Muscle of leg (tissue), 11 donors: ENCODE measurements around the gene ARPC3. TPM values are rescaled to one million over a fixed set of nuclear protein-coding genes. Genes with fewer than 3 reads are reported as not detected.
A peak's percentile ranks its signal among the peaks of the same experiment; 100 is the strongest.
"Not testable (repeated sequence)": the region's sequence is repeated elsewhere in the genome, so short reads cannot be mapped to it uniquely, and the experiment has no call there.

Experiments
- DNase-seq: peaks from one replicate; pipeline ENCODE4 v3.0.0; 2013
- H3K27ac ChIP-seq: one replicate; pipeline ENCODE4 v1.5.1; 2013; ENCODE audit warnings: mild to moderate bottlenecking, low read length, control low read depth
- H3K27me3 ChIP-seq: one replicate; pipeline ENCODE4 v1.6.1; 2013; ENCODE audit warnings: low read length; ENCODE audit not compliant: control insufficient read depth, insufficient read depth
- H3K36me3 ChIP-seq: one replicate; pipeline ENCODE4 v1.6.1; 2013; ENCODE audit warnings: low read length; ENCODE audit not compliant: control insufficient read depth, insufficient read depth
- H3K4me1 ChIP-seq: one replicate; pipeline ENCODE4 v1.6.1; 2013; ENCODE audit warnings: low read length; ENCODE audit not compliant: control insufficient read depth, insufficient read depth
- H3K4me3 ChIP-seq: one replicate; pipeline ENCODE4 v1.5.1; 2013; ENCODE audit warnings: low read length, control low read depth
- H3K9me3 ChIP-seq: replicated peaks from 2 replicates; pipeline ENCODE4 v1.6.1; 2013; ENCODE audit warnings: low read depth, low read length; ENCODE audit not compliant: control insufficient read depth
- WGBS: methylation state at CpG from one replicate; pipeline ENCODE4 v1.1.5; 2013; ENCODE audit warnings: missing lambda C conversion rate; ENCODE audit not compliant: insufficient coverage; 5-methylcytosine and 5-hydroxymethylcytosine counted together
- polyA plus RNA-seq, 8 donors: library from polyadenylated mRNA; unstranded; fragments of 120-200 nt; gene quantifications; one replicate each; pipeline versions ENCODE4 v1.2.1 to v1.2.3, GENCODE V29; 2013; ENCODE audit warnings: inconsistent platforms in 1 of 8, low replicate concordance in 1 of 8; ENCODE audit not compliant: insufficient read length in 8 of 8, insufficient read depth in 1 of 8
- total RNA-seq: library from RNA; stranded (reverse); fragments of 120-200 nt; gene quantifications from one replicate; pipeline ENCODE4 v1.2.4, GENCODE V29; 2013

Gene ARPC3
- total and polyA plus RNA-seq, 9 donors, result 118 to 156 (median 133) TPM

DNA sequence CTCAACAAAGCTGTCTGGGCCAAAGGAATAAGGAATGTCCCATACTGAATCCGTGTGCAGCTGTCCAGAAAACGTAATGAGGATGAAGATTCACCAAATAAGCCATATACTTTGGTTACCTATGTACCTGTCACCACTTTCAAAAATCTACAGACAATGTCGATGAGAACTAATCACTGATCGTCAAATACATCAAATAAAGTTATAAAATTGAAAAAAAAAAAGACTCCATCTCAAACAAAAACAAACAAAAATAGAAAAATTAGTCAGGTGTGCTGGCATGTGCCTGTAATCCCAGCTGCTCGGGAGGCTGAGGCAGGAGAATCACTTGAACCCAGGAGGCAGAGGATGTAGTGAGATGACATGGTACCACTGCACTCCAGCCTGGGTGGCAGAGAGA is 11.1 kb upstream of the ARPC3 start:
- no CpG with 5 or more reads among the region's 5 CpGs for WGBS
- H3K4me3 ChIP-seq, H3K9me3 ChIP-seq, H3K27ac ChIP-seq, H3K27me3 ChIP-seq, H3K4me1 ChIP-seq, DNase-seq: not testable (repeated sequence)
- peaks cover 52% of the 10 kb centered on the region for H3K36me3 ChIP-seq

DNA sequence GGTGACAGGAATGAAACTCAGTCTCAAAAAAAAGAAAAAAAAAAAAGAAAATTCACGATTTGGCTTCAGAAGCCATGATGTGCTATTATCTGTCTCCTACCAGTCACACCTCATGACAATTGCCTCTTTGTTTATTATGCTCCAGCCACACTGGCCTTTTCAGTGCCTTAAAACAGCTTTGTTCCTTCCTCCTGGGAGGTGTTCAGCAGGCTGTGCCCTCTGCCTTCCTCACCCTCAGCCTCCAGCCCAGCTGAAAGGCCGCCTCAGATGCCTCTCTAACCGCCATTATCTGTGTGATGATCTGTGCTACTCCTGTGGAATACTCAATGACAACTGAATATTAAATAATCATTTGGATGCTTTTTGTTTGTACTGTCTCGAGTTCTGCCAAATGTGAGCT is 8.6 kb upstream of the ARPC3 start:
- no peaks in the 10 kb centered on the region for H3K4me1 ChIP-seq
- DNase-seq, result no peak
- H3K9me3 ChIP-seq, result no peaks in the 10 kb centered on the region
- no peaks in the 10 kb centered on the region for H3K27me3 ChIP-seq
- WGBS, result no CpG with 5 or more reads among the region's 4 CpGs
- H3K36me3 ChIP-seq, result peaks cover 47% of the 10 kb centered on the region
- H3K27ac ChIP-seq, result no peak overlapping the region
- H3K4me3 ChIP-seq, result no peak overlapping the region

DNA sequence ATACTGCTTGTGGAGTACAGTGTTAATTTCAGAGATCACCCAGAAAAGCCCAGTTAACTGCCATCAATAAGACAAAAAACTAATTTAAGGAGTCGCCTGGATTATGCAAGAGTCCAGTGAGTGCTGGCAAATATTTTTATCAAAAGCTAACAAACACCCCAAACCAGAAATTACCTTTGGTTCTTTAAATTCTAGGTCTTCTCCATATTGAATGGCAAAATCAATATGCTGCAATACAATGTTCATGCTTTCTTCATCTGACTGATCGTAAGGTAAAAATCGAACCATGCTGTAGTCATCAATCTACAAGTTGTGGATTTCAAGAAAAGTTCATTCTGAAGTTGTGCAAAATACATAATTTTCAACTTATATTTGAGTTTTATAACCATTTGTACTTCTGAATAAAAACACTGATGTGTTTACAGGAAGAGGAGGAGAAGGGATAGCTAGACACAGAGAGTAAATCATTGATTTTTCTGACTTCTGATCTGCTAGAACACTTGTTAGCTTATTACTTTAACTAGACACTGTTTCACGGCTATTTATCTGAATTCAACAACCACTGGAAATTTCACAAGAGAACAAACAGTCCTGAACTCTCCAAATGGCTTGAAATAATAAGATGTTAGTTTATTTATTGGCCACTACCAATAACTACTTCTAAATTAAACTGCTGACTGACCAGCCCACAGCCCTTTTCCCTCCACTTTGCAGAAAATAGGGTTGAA is 3.6 kb upstream of the ARPC3 start:
- WGBS, result no CpG with 5 or more reads among the region's 4 CpGs
- H3K27me3 ChIP-seq, result no peaks in the 10 kb centered on the region
- H3K36me3 ChIP-seq, result peaks cover 31% of the 10 kb centered on the region
- no peak overlapping the region for H3K4me3 ChIP-seq
- peaks cover 6% of the 10 kb centered on the region for H3K4me1 ChIP-seq
- no peak overlapping the region for H3K27ac ChIP-seq
- DNase-seq, result no peak
- no peaks in the 10 kb centered on the region for H3K9me3 ChIP-seq

DNA sequence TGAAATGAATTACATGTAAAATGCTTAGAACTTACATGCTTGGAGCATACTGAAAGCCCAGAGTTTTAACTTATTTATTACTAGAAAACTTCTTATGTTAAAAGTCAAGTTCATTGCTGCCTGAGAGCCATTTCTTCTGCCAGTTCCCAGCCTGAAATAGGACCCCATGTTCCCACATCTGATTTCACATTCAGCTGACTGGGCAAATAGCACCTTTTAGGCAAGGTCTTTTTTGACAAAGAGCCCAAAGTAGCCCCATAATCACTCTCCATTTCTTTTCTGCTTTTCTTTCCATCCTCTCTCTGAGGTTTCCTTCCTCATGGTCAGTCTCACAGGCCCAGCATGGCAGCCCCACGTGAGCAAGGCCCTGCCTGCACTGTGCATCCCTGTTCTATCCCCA is 1.1 kb upstream of the ARPC3 start:
- no peak overlapping the region for H3K27ac ChIP-seq

DNA sequence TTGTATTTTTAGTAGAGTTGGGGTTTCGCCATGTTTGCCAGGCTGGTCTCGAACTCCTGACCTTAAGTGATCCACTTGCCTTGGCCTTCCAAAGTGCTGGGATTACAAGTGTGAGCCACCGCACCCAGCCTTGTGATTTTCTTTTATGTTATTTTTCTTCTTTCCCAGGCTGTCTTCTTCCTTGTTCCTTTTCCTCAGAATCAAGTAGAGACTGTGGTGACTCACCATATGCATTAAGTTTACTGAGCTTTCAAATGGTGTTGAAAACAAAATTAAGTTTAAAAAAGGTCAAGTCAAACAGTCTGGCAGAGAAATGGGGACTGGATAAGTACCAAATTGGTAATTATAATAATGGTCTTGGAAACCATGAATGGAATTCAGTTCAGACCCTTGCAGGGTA is 5.7 kb downstream of the ARPC3 start:
- Histone ChIP-seq H3K27me3 (no peaks in the 10 kb centered on the region), H3K27ac (no peak overlapping the region), H3K9me3 (no peaks in the 10 kb centered on the region), H3K4me1 (peaks cover 6% of the 10 kb centered on the region), H3K4me3 (no peak overlapping the region), H3K36me3 (peaks cover 34% of the 10 kb centered on the region)
- 100% methylated on average over 1 of the region's 3 CpGs for WGBS
- DNase-seq, result no peak

More for the DNA sequence above, 1.1 kb upstream of the ARPC3 start:
- Histone ChIP-seq H3K27me3 (no peaks in the 10 kb centered on the region), H3K4me3 (no peak overlapping the region), H3K4me1 (peaks cover 6% of the 10 kb centered on the region), H3K36me3 (peaks cover 19% of the 10 kb centered on the region), H3K9me3 (no peaks in the 10 kb centered on the region)
- no peak for DNase-seq
- WGBS, result no CpG with 5 or more reads among the region's 1 CpG

DNA sequence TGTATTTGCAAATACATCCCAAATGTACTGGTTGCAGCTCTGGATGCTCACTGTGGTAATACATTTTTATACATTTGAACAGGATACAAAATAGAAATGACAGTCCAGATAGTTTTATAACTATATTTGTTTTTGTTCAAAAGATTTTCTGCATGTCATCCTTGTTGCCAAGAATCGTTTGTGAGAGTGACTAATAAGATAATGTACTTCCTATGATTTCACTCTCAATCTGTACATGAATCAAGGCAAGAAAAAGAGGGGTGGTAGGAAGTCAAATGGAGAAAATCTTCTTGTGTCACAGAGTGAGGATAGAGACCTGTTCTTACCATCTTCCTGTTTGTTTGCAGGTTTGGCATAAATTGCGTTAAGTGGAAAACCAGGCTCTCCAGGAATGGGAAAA is 13.9 kb downstream of the ARPC3 start:
- H3K27me3 ChIP-seq, result no peaks in the 10 kb centered on the region
- no CpG with 5 or more reads among the region's 2 CpGs for WGBS
- H3K4me3 ChIP-seq, result no peak overlapping the region
- no peaks in the 10 kb centered on the region for H3K4me1 ChIP-seq
- no peak overlapping the region for H3K27ac ChIP-seq
- H3K9me3 ChIP-seq, result no peaks in the 10 kb centered on the region
- peaks cover 41% of the 10 kb centered on the region for H3K36me3 ChIP-seq
- no peak for DNase-seq

GRCh38 chr12:110431957-110432587 is 18.1 kb downstream of the ARPC3 start:
- no peak for DNase-seq
- H3K4me3 ChIP-seq, result peak overlapping the region; percentile 36
- no peaks in the 10 kb centered on the region for H3K27me3 ChIP-seq
- no peaks in the 10 kb centered on the region for H3K4me1 ChIP-seq
- peaks cover 12% of the 10 kb centered on the region for H3K36me3 ChIP-seq
- no peaks in the 10 kb centered on the region for H3K9me3 ChIP-seq
- no peak overlapping the region for H3K27ac ChIP-seq
- WGBS, result 100% methylated on average over 2 of the region's 12 CpGs

- H3K9me3 ChIP-seq, H3K27me3 ChIP-seq, H3K27ac ChIP-seq, H3K4me1 ChIP-seq, H3K36me3 ChIP-seq, DNase-seq, H3K4me3 ChIP-seq: not testable (repeated sequence)
- 81% methylated on average over 11 of the region's 15 CpGs for WGBS
Observed at GRCh38 chr12:110429676-110430075, 20.5 kb downstream of the ARPC3 start.

DNA sequence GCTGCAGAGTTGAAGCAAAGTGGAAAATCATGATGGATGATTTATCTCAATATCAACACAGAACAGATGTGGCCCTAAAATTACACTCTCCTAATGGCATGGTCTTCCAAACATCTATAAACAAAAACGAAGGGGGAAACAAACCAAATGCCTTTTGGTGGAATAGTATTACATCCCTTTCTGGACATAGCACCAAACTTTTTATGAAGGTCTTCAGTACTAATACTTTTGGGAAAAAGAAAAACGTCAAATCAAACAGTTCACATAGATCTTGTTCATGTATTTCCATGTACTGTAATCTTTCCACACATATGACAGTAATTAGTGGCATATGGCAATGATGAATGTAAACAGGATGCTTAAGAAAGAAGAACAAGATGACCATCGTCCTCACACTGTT is 23.7 kb downstream of the ARPC3 start:
- H3K27ac ChIP-seq, result no peak overlapping the region
- no peaks in the 10 kb centered on the region for H3K27me3 ChIP-seq
- H3K4me1 ChIP-seq, result no peaks in the 10 kb centered on the region
- H3K9me3 ChIP-seq, result no peaks in the 10 kb centered on the region
- peak; percentile 80 for DNase-seq
- no peaks in the 10 kb centered on the region for H3K36me3 ChIP-seq
- no peak overlapping the region for H3K4me3 ChIP-seq
- no CpG with 5 or more reads among the region's 3 CpGs for WGBS

DNA sequence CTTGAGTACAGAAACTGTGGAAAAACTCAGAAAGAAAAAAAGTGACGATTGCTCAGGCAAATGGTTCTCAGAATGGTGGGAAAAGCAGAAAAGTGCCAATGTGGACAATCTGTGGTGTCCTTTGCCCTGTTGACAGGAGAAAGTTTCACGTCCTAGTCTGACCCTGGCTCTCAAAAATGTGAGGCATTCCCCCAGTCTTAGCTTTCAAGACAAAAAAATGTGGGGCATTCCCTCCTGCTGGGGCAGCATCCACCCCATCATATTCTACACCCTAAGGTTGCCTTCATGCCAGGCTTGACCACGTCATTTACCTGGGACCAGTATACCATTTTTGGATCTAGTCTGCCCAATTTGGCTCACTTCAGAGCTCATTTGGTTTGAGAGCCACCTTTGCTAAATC is 25.9 kb downstream of the ARPC3 start:
- Histone ChIP-seq H3K27me3 (peaks cover 2% of the 10 kb centered on the region), H3K4me3 (no peak overlapping the region), H3K4me1 (no peaks in the 10 kb centered on the region), H3K9me3 (no peaks in the 10 kb centered on the region), H3K36me3 (no peaks in the 10 kb centered on the region), H3K27ac (no peak overlapping the region)
- WGBS, result 86% methylated on average over 3 of the region's 3 CpGs
- DNase-seq, result no peak
